Lung (tissue), 12 donors: ENCODE data around the gene UNC93A. TPM values are rescaled to one million over a fixed set of nuclear protein-coding genes. Genes with fewer than 3 reads are reported as not detected.

ENCODE experiments used
- ATAC-seq: fragments of 200-7000 bp; cut with Tn5 transposase; one replicate; pipeline ENCODE4 v1.9.1; 2020; ENCODE audit warnings: moderate number of reproducible peaks; ENCODE audit not compliant: insufficient read depth, low FRiP score
- DNase-seq, 3 donors: peaks; one replicate each; pipeline ENCODE4 v3.0.0-alpha.2; 2013 to 2017
- H3K27ac ChIP-seq, 2 donors: one replicate each; pipeline ENCODE4 v1.5.1; 2013; ENCODE audit warnings: mild to moderate bottlenecking in 2 of 2, moderate library complexity in 2 of 2, control low read depth in 1 of 2, inconsistent platforms in 1 of 2, low read depth in 1 of 2, low read length in 1 of 2
- H3K27me3 ChIP-seq, 3 donors: one replicate each; pipeline ENCODE4 v1.5.1; 2013; ENCODE audit warnings: low read length in 2 of 3; ENCODE audit not compliant: control insufficient read depth in 3 of 3, insufficient read depth in 3 of 3
- H3K36me3 ChIP-seq, 4 donors: one replicate each; pipeline ENCODE4 v1.5.1; 2013; ENCODE audit warnings: low read length in 4 of 4, mild to moderate bottlenecking in 1 of 4, moderate library complexity in 1 of 4; ENCODE audit not compliant: control insufficient read depth in 4 of 4, insufficient read depth in 4 of 4
- H3K4me1 ChIP-seq, 5 donors: one replicate each; pipeline ENCODE4 v1.5.1; 2013; ENCODE audit warnings: low read length in 5 of 5, mild to moderate bottlenecking in 2 of 5, moderate library complexity in 1 of 5; ENCODE audit not compliant: control insufficient read depth in 5 of 5, insufficient read depth in 5 of 5
- H3K4me3 ChIP-seq: one replicate; pipeline ENCODE4 v1.5.1; 2013; ENCODE audit warnings: mild to moderate bottlenecking, control low read depth, moderate library complexity
- H3K9ac ChIP-seq, 2 donors: one replicate each; pipeline ENCODE4 v1.5.1; 2013; ENCODE audit warnings: low read length in 2 of 2, control low read depth in 1 of 2; ENCODE audit not compliant: insufficient read depth in 1 of 2
- H3K9me3 ChIP-seq, 4 donors: one replicate each; pipeline ENCODE4 v1.5.1; 2013; ENCODE audit warnings: low read length in 3 of 4, mild to moderate bottlenecking in 1 of 4, moderate library complexity in 1 of 4; ENCODE audit not compliant: control insufficient read depth in 4 of 4, insufficient read depth in 3 of 4
- CTCF ChIP-seq: IDR thresholded peaks from 2 replicates; pipeline ENCODE4 v1.5.1; 2012; ENCODE audit warnings: mild to moderate bottlenecking; ENCODE audit errors: control extremely low read depth, extremely low read depth
- WGBS, 2 donors: extraction: QIAGEN DNeasy Blood & Tissue Kit; methylation state at CpG; one replicate each; pipeline ENCODE4 v1.1.7; 2013; 5-methylcytosine and 5-hydroxymethylcytosine counted together
- polyA plus RNA-seq, 2 donors: library from polyadenylated mRNA; stranded (reverse); fragments of 200-250 nt; gene quantifications; one replicate each; pipeline ENCODE4 v1.2.1, GENCODE V29; 2013
- total RNA-seq, 2 donors: library from RNA; depleted of rRNA in 1 of 2; stranded (reverse); fragments of >200 nt in 1 of 2; gene quantifications; one replicate each; pipeline ENCODE4 v1.2.1, GENCODE V29; 2014 to 2021
- donor health status: control.
- donor health status: control.
- donor health status: Bipolar disorder and iron deficiency.
- donor health status: healthy.
- donor health status: DM: yes; HTN: yes; CAD: no.

Gene UNC93A
- total and polyA plus RNA-seq, 4 donors: not detected

- ATAC-seq: peak; percentile 21
- H3K27me3 ChIP-seq: peaks cover 0 to 12% (median 9%) of the 10 kb centered on the region in 3 donors
- no peak overlapping the region for H3K4me3 ChIP-seq
- peak overlapping the region in 1 of 2 donors; percentile 24 for H3K27ac ChIP-seq
- TF ChIP-seq CTCF: no peak
- no peak for DNase-seq
- WGBS, 2 donors: 1 to 2% methylated on average over 22 of the region's 22 CpGs
- no peaks in the 10 kb centered on the region for H3K36me3 ChIP-seq
- H3K9ac ChIP-seq: peak overlapping the region in 1 of 2 donors; percentile 11
- peaks cover 0 to 13% (median 2%) of the 10 kb centered on the region in 5 donors for H3K4me1 ChIP-seq
- H3K9me3 ChIP-seq: no peaks in the 10 kb centered on the region
Measured at GRCh38 chr6:167350275-167350696, 59.2 kb downstream of the UNC93A start.

- TF ChIP-seq CTCF: peak; percentile 40
- peak; percentile 77 to 84 (median 82) for DNase-seq
Measured at GRCh38 chr6:167350731-167351655, 59.9 kb downstream of the UNC93A start.

GRCh38 chr6:167351656-167352345, 60.7 kb downstream of the UNC93A start:
- WGBS, 2 donors: 57 to 61% methylated on average over 13 of the region's 13 CpGs
- DNase-seq: no peak
- Histone ChIP-seq H3K9me3 (no peaks in the 10 kb centered on the region), H3K4me1 (peaks cover 0 to 13% (median 2%) of the 10 kb centered on the region in 5 donors), H3K27ac (no peak overlapping the region), H3K36me3 (no peaks in the 10 kb centered on the region), H3K27me3 (peaks cover 0 to 10% (median 9%) of the 10 kb centered on the region in 3 donors), H3K4me3 (no peak overlapping the region), H3K9ac (no peak overlapping the region)
- ATAC-seq: no peak
- no peak for TF ChIP-seq CTCF

More at GRCh38 chr6:167350731-167351655, 59.9 kb downstream of the UNC93A start:
- Histone ChIP-seq H3K36me3 (no peaks in the 10 kb centered on the region), H3K27ac (peak overlapping the region in 1 of 2 donors; percentile 73), H3K9me3 (no peaks in the 10 kb centered on the region), H3K4me1 (peaks cover 0 to 13% (median 2%) of the 10 kb centered on the region in 5 donors), H3K9ac (peak overlapping the region in 1 of 2 donors; percentile 11), H3K27me3 (peaks cover 0 to 12% (median 9%) of the 10 kb centered on the region in 3 donors), H3K4me3 (peak overlapping the region; percentile 30)
- WGBS, 2 donors: 0 to 1% methylated on average over 59 to 62 of the region's 62 CpGs
- peak; percentile 81 for ATAC-seq
